Nephron (organoid): ENCODE measurements around the gene MFSD12.
A peak's percentile ranks its signal among the peaks of the same experiment; 100 is the strongest.

Experiments used
- H3K27ac Mint-ChIP-seq, 3 experiments: 2 replicates each; pipeline ENCODE4 v1.8.0; 2020; ENCODE audit warnings: mixed read lengths in 3 of 3, mild to moderate bottlenecking in 2 of 3, moderate library complexity in 1 of 3
- H3K27me3 Mint-ChIP-seq: 2 replicates; pipeline ENCODE4 v1.8.0; 2021; ENCODE audit warnings: low read depth, mild to moderate bottlenecking, moderate library complexity, mixed read lengths
- H3K36me3 Mint-ChIP-seq: 2 replicates; pipeline ENCODE4 v1.8.0; 2020; ENCODE audit warnings: low read depth, mixed read lengths
- H3K4me1 Mint-ChIP-seq: 2 replicates; pipeline ENCODE4 v1.8.0; 2020; ENCODE audit warnings: mixed read lengths
- H3K4me3 Mint-ChIP-seq, 3 experiments: 2 replicates each; pipeline ENCODE4 v1.8.0; 2020; ENCODE audit warnings: mild to moderate bottlenecking in 3 of 3, mixed read lengths in 3 of 3, moderate library complexity in 2 of 3
- H3K9me3 Mint-ChIP-seq: 2 replicates; pipeline ENCODE4 v1.8.0; 2020; ENCODE audit warnings: mixed read lengths
- CTCF ChIP-seq, 3 experiments: fragments of 200-600 bp; sonication (generic); IDR thresholded peaks; one replicate each; pipeline ENCODE4 v1.5.0; 2021; ENCODE audit warnings: antibody characterized with exemption in 3 of 3; ENCODE audit not compliant: unreplicated experiment in 3 of 3

Gene MFSD12

GRCh38 chr19:3538258-3538929, 19.0 kb downstream of the MFSD12 start:
- Mint-ChIP-seq H3K27me3 (no peaks in the 10 kb centered on the region), H3K4me3 (no peak overlapping the region), H3K27ac (peak overlapping the region in 1 of 3 experiments; percentile 63), H3K4me1 (no peaks in the 10 kb centered on the region), H3K9me3 (no peaks in the 10 kb centered on the region), H3K36me3 (peaks cover 13% of the 10 kb centered on the region)
- no peak for TF ChIP-seq CTCF (IDR thresholded peaks at IDR 0.05; ENCODE audit: unreplicated experiment in 3 of 3)

- Mint-ChIP-seq H3K9me3 (no peaks in the 10 kb centered on the region), H3K27ac (no peak overlapping the region), H3K4me3 (no peak overlapping the region), H3K36me3 (peaks cover 16% of the 10 kb centered on the region), H3K27me3 (no peaks in the 10 kb centered on the region), H3K4me1 (no peaks in the 10 kb centered on the region)
- no peak for TF ChIP-seq CTCF (IDR thresholded peaks at IDR 0.05; ENCODE audit: unreplicated experiment in 3 of 3)
Observed at GRCh38 chr19:3537438-3538240, 19.7 kb downstream of the MFSD12 start.

- Mint-ChIP-seq H3K27ac (no peak overlapping the region), H3K36me3 (peaks cover 16% of the 10 kb centered on the region), H3K4me3 (no peak overlapping the region), H3K27me3 (no peaks in the 10 kb centered on the region), H3K9me3 (no peaks in the 10 kb centered on the region), H3K4me1 (no peaks in the 10 kb centered on the region)
- TF ChIP-seq CTCF (IDR thresholded peaks at IDR 0.05; ENCODE audit: unreplicated experiment in 3 of 3) = no peak
Observed at GRCh38 chr19:3537101-3537437, 20.3 kb downstream of the MFSD12 start.

GRCh38 chr19:3536429-3537100, 20.8 kb downstream of the MFSD12 start:
- H3K4me3 Mint-ChIP-seq = no peak overlapping the region
- peaks cover 16% of the 10 kb centered on the region for H3K36me3 Mint-ChIP-seq
- H3K9me3 Mint-ChIP-seq = no peaks in the 10 kb centered on the region
- no peak overlapping the region for H3K27ac Mint-ChIP-seq
- H3K4me1 Mint-ChIP-seq = no peaks in the 10 kb centered on the region
- H3K27me3 Mint-ChIP-seq = no peaks in the 10 kb centered on the region
- TF ChIP-seq CTCF (IDR thresholded peaks at IDR 0.05; ENCODE audit: unreplicated experiment in 3 of 3) = no peak

- no peaks in the 10 kb centered on the region for H3K27me3 Mint-ChIP-seq
- H3K9me3 Mint-ChIP-seq = no peaks in the 10 kb centered on the region
- no peaks in the 10 kb centered on the region for H3K4me1 Mint-ChIP-seq
- peaks cover 21% of the 10 kb centered on the region for H3K36me3 Mint-ChIP-seq
- H3K4me3 Mint-ChIP-seq = no peak overlapping the region
- TF ChIP-seq CTCF (IDR thresholded peaks at IDR 0.05; ENCODE audit: unreplicated experiment in 3 of 3) = no peak
- no peak overlapping the region for H3K27ac Mint-ChIP-seq
Observed at GRCh38 chr19:3535981-3536380, 21.4 kb downstream of the MFSD12 start.
